Measurements from ENCODE around the gene NRCAM.

GRCh38 chr7:108197371-108198091, 258.7 kb downstream of the NRCAM start:
- no peak for TF ChIP-seq POLR2AphosphoS5 (IDR thresholded peaks at IDR 0.05)
- TF ChIP-seq EP300 (IDR thresholded peaks at IDR 0.05) = no peak
- TF ChIP-seq POLR2A (IDR thresholded peaks at IDR 0.05) = no peak
